Measurements from ENCODE around the gene WWTR1. TPM values are rescaled to one million over a fixed set of nuclear protein-coding genes. Genes with fewer than 3 reads are reported as not detected.

WWTR1 gene
- total RNA-seq, 6 experiments from 2014 or later = 10.6 to 19.7 (median 15.3) TPM

GRCh38 chr3:149634072-149634471 lies 23.8 kb downstream of the WWTR1 start:
- TF ChIP-seq, protein P1, sequence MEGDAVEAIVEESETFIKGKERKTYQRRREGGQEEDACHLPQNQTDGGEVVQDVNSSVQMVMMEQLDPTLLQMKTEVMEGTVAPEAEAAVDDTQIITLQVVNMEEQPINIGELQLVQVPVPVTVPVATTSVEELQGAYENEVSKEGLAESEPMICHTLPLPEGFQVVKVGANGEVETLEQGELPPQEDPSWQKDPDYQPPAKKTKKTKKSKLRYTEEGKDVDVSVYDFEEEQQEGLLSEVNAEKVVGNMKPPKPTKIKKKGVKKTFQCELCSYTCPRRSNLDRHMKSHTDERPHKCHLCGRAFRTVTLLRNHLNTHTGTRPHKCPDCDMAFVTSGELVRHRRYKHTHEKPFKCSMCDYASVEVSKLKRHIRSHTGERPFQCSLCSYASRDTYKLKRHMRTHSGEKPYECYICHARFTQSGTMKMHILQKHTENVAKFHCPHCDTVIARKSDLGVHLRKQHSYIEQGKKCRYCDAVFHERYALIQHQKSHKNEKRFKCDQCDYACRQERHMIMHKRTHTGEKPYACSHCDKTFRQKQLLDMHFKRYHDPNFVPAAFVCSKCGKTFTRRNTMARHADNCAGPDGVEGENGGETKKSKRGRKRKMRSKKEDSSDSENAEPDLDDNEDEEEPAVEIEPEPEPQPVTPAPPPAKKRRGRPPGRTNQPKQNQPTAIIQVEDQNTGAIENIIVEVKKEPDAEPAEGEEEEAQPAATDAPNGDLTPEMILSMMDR (IDR thresholded peaks at IDR 0.05) = no peak
- no peak for TF ChIP-seq POLR2A (IDR thresholded peaks at IDR 0.05)
- intact Hi-C loops (cut with DNase I) = no loop called here
- Histone ChIP-seq H3K27me3 (no peaks in the 10 kb centered on the region), H3K9me3 (no peaks in the 10 kb centered on the region), H3K27ac (no peak overlapping the region), H3K36me3 (no peaks in the 10 kb centered on the region), H3K4me3 (no peak overlapping the region), H3K4me1 (peaks cover 0 to 29% (median 12%) of the 10 kb centered on the region in 4 donors)
- WGBS (ENCODE audit: insufficient coverage, low coverage, low lambda C conversion rate, missing lambda C conversion rate) = 65% methylated on average over 4 of the region's 4 CpGs
- ATAC-seq (no peak), DNase-seq (no peak)

DNA sequence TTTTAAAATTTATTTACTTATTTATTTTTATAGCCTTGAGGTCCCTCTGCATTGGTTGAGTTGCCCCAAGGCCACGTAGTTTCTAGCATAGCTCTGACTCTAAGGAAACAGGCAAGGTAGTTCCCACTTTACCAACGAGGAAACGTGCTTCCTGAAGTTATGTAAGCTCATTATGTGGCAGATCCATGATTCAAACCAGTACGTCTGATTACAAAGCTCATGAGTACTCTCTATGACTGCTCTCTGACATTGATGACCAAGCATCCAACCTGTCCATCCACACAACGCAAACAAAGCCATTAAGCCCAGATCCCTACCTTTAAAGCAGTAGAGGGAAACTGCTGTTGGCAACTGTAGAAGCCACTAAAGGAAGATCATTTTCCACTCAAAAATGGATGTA lies 25.6 kb downstream of the WWTR1 start:
- DNase-seq = no peak
- H3K36me3 ChIP-seq = no peaks in the 10 kb centered on the region
- H3K4me3 ChIP-seq = no peak overlapping the region
- no peak for TF ChIP-seq POLR2A (IDR thresholded peaks at IDR 0.05)
- TF ChIP-seq, protein P1 (IDR thresholded peaks at IDR 0.05) = no peak
- H3K27me3 ChIP-seq = no peaks in the 10 kb centered on the region
- no peaks in the 10 kb centered on the region for H3K9me3 ChIP-seq
- no peak for ATAC-seq
- WGBS (ENCODE audit: insufficient coverage, low coverage, low lambda C conversion rate, missing lambda C conversion rate) = 77% methylated on average over 5 of the region's 5 CpGs
- H3K27ac ChIP-seq = no peak overlapping the region
- peaks cover 0 to 33% (median 13%) of the 10 kb centered on the region in 4 donors for H3K4me1 ChIP-seq
- intact Hi-C loops (cut with DNase I) = no loop called here

DNA sequence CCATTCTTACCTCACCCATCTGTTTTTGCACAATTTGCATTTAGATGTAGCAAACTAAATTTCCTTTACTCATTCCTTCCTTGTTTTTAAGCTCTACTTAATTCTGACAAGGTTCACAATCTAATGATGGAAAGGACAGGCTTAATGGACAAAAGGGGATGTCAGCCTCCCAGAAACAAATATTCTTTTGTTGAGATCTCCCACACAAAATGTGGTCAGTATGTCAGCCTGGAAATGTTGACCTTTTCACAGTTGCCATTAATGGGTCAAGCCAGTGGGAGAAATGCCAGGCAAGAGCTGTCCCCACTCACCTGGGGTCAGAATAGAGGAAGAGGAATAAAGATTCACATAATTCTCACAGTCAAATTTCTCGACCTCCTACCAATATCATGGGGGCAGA lies 27.0 kb downstream of the WWTR1 start:
- no peaks in the 10 kb centered on the region for H3K9me3 ChIP-seq
- H3K4me3 ChIP-seq = no peak overlapping the region
- no peaks in the 10 kb centered on the region for H3K36me3 ChIP-seq
- H3K27me3 ChIP-seq = no peaks in the 10 kb centered on the region
- H3K4me1 ChIP-seq = peaks cover 0 to 38% (median 16%) of the 10 kb centered on the region in 4 donors
- no peak overlapping the region for H3K27ac ChIP-seq
- intact Hi-C loops (cut with DNase I) = no loop called here
- TF ChIP-seq, protein P1 (IDR thresholded peaks at IDR 0.05) = no peak
- no peak for TF ChIP-seq POLR2A (IDR thresholded peaks at IDR 0.05)
- ATAC-seq = no peak
- 40% methylated on average over 1 of the region's 1 CpG for WGBS (ENCODE audit: insufficient coverage, low coverage, low lambda C conversion rate, missing lambda C conversion rate)
- no peak for DNase-seq

GRCh38 chr3:149628957-149629670 lies 28.7 kb downstream of the WWTR1 start:
- TF ChIP-seq, protein P1 (IDR thresholded peaks at IDR 0.05) = no peak
- TF ChIP-seq POLR2A (IDR thresholded peaks at IDR 0.05) = no peak
- H3K27ac ChIP-seq = peak overlapping the region in 1 of 3 donors; percentile 39
- H3K36me3 ChIP-seq = no peaks in the 10 kb centered on the region
- H3K4me1 ChIP-seq = peaks cover 0 to 28% (median 11%) of the 10 kb centered on the region in 4 donors
- H3K9me3 ChIP-seq = no peaks in the 10 kb centered on the region
- no peak for DNase-seq
- H3K4me3 ChIP-seq = no peak overlapping the region
- H3K27me3 ChIP-seq = no peaks in the 10 kb centered on the region
- peak in 3 of 4 donors; percentile 9 to 45 (median 37) for ATAC-seq
- intact Hi-C loops (cut with DNase I) = no loop called here
- 43% methylated on average over 6 of the region's 6 CpGs for WGBS (ENCODE audit: insufficient coverage, low coverage, low lambda C conversion rate, missing lambda C conversion rate)

Data from right lobe of liver (tissue), 6 donors.